Adrenal gland (tissue), 12 donors: Measurements from ENCODE around the gene ZFYVE21. TPM values are rescaled to one million over a fixed set of nuclear protein-coding genes. Genes with fewer than 3 reads are reported as not detected.

Source experiments
- DNase-seq, 7 donors: peaks; one replicate each; pipeline ENCODE4 v3.0.0-alpha.2; 2019 to 2020
- H3K27ac ChIP-seq, 5 donors: fragments of 200-600 bp; sonication (generic) in 4 of 5; 1 replicate in 3 of 5; 2 replicates in 2 of 5; pipeline versions ENCODE4 v1.5.1 to v1.8.0; 2016 to 2020; ENCODE audit warnings: mild to moderate bottlenecking in 1 of 5
- H3K27me3 ChIP-seq: fragments of 200-600 bp; 2 replicates; pipeline ENCODE4 v1.8.0; 2021
- H3K36me3 ChIP-seq, 2 donors: fragments of 200-600 bp; replicated peaks in 1 of 2; 1 replicate in 1 of 2; 2 replicates in 1 of 2; pipeline versions ENCODE4 v1.5.1 to v1.8.0; 2018 to 2022
- H3K4me1 ChIP-seq, 2 donors: fragments of 200-600 bp; replicated peaks in 1 of 2; 1 replicate in 1 of 2; 2 replicates in 1 of 2; pipeline versions ENCODE4 v1.5.1 to v1.8.0; 2018 to 2021
- H3K4me3 ChIP-seq, 4 donors: fragments of 200-600 bp; sonication (generic) in 3 of 4; one replicate each; pipeline ENCODE4 v1.5.1; 2016 to 2018
- H3K9me3 ChIP-seq, 3 donors: fragments of 200-600 bp; sonication (generic) in 1 of 3; replicated peaks in 1 of 3; 1 replicate in 2 of 3; 2 replicates in 1 of 3; pipeline versions ENCODE4 v1.5.1 to v1.8.0; 2016 to 2021
- POLR2A ChIP-seq, 2 donors: fragments of 450-650 bp; IDR thresholded peaks; one replicate each; pipeline ENCODE4 v1.6.1; 2017; ENCODE audit warnings: antibody characterized with exemption in 2 of 2, mild to moderate bottlenecking in 2 of 2, moderate library complexity in 1 of 2
- WGBS, 4 donors: extraction: QIAGEN DNeasy Blood & Tissue Kit in 2 of 4; methylation state at CpG; one replicate each; pipeline versions ENCODE4 v1.1.5 to v1.1.7; 2013 to 2017; 5-methylcytosine and 5-hydroxymethylcytosine counted together
- intact Hi-C, 2 donors: fragments of 100-400 bp; cut with DNase I; formaldehyde crosslinking; loops; one replicate each; pipeline versions ENCODE4 v1.14.1 to v1.15.0; 2022 to 2023
- polyA plus RNA-seq, 3 donors: library from polyadenylated mRNA; stranded (reverse); fragments of 200-250 nt in 2 of 3; fragments of 350-450 nt in 1 of 3; fragmentation: Illumina TruSeq in 1 of 3; extraction: RNeasy Lipid Tissue Mini Kit (QIAGEN cat#74804) in 1 of 3; gene quantifications; one replicate each; pipeline ENCODE4 v1.2.3, GENCODE V29; 2013 to 2014
- total RNA-seq, 9 donors: library from RNA; depleted of rRNA in 4 of 9; stranded (reverse); fragments of >200 nt in 4 of 9; fragments of 120-200 nt in 1 of 9; fragmentation: NEBNext Ultra II Directional in 1 of 9; extraction: Animal tissue kit (Norgen Biotek cat#: 25700) in 1 of 9; gene quantifications; one replicate each; pipeline versions ENCODE4 v1.1.0 to v1.2.4, GENCODE V29; 2013 to 2023
- TF ChIP-seq, protein P1 (sequence below), 6 experiments: fragments of 450-650 bp in 4 of 6; fragments of 200-600 bp in 2 of 6; sonication (generic) in 1 of 6; IDR thresholded peaks; 1 replicate in 5 of 6; 2 replicates in 1 of 6; pipeline versions ENCODE4 v1.5.1 to v1.8.0; 2016 to 2021; ENCODE audit warnings: antibody characterized with exemption in 6 of 6, mild to moderate bottlenecking in 2 of 6, moderate library complexity in 1 of 6
- donor health status: healthy with polysubstance abuse.
- donor health status: Bipolar disorder and iron deficiency.
- donor health status: DM: yes; HTN: yes; CAD: no.
- donor health status: DM: no; HTN: no; CAD: no.
- donor health status: DM: no; HTN: no; CAD: no.
- donor health status: DM: yes; HTN: yes; CAD: no.

ZFYVE21 gene
- total and polyA plus RNA-seq, 12 donors: 20.9 to 71.4 (median 41.2) TPM

- Histone ChIP-seq H3K4me1 (no peaks in the 10 kb centered on the region), H3K27me3 (no peaks in the 10 kb centered on the region), H3K9me3 (no peaks in the 10 kb centered on the region), H3K4me3 (no peak overlapping the region), H3K36me3 (peaks cover 0 to 15% of the 10 kb centered on the region in 2 donors), H3K27ac (no peak overlapping the region)
- TF ChIP-seq POLR2A (IDR thresholded peaks at IDR 0.05): no peak
- TF ChIP-seq, protein P1, sequence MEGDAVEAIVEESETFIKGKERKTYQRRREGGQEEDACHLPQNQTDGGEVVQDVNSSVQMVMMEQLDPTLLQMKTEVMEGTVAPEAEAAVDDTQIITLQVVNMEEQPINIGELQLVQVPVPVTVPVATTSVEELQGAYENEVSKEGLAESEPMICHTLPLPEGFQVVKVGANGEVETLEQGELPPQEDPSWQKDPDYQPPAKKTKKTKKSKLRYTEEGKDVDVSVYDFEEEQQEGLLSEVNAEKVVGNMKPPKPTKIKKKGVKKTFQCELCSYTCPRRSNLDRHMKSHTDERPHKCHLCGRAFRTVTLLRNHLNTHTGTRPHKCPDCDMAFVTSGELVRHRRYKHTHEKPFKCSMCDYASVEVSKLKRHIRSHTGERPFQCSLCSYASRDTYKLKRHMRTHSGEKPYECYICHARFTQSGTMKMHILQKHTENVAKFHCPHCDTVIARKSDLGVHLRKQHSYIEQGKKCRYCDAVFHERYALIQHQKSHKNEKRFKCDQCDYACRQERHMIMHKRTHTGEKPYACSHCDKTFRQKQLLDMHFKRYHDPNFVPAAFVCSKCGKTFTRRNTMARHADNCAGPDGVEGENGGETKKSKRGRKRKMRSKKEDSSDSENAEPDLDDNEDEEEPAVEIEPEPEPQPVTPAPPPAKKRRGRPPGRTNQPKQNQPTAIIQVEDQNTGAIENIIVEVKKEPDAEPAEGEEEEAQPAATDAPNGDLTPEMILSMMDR (IDR thresholded peaks at IDR 0.05): peak in 1 of 6 experiments; percentile 15
- intact Hi-C loops: no loop called here
- DNase-seq: no peak
- WGBS, 4 donors: 89 to 91% (median 89%) methylated on average over 5 of the region's 5 CpGs
Observed at GRCh38 chr14:103749860-103750259, 34.2 kb downstream of the ZFYVE21 start.

DNA sequence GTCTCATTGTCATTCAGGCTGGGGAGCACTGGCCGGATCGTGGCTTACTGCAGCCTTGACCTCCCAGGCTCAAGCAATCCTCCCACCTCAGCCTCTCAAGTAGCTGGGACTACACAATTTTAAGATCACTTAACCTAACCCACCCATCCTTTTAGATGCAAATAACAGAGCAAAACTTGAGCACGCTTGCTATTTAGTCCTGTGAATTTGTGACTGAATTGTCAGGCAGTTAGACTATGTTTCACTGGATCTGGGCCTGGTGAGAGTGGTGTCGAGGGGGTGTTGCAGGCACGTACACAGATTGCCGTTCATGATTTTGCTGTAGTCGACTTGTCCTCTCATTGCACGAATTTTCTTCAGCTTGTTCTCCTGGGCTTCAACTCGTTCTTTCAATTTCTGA is 38.2 kb downstream of the ZFYVE21 start:
- H3K36me3 ChIP-seq: peaks cover 0 to 9% of the 10 kb centered on the region in 2 donors
- no peak overlapping the region for H3K4me3 ChIP-seq
- no peak for TF ChIP-seq POLR2A (IDR thresholded peaks at IDR 0.05)
- TF ChIP-seq, protein P1 (IDR thresholded peaks at IDR 0.05): no peak
- whole genome bisulfite sequencing, 4 donors: 79 to 91% (median 86%) methylated on average over 9 of the region's 9 CpGs
- no peaks in the 10 kb centered on the region for H3K27me3 ChIP-seq
- no peaks in the 10 kb centered on the region for H3K9me3 ChIP-seq
- no peak overlapping the region for H3K27ac ChIP-seq
- no peaks in the 10 kb centered on the region for H3K4me1 ChIP-seq
- intact Hi-C loops: no loop called here
- no peak for DNase-seq

- TF ChIP-seq POLR2A (IDR thresholded peaks at IDR 0.05): no peak
- TF ChIP-seq, protein P1 (IDR thresholded peaks at IDR 0.05): no peak
- Histone ChIP-seq H3K27ac (no peak overlapping the region), H3K36me3 (no peaks in the 10 kb centered on the region), H3K9me3 (no peaks in the 10 kb centered on the region), H3K4me3 (no peak overlapping the region), H3K4me1 (no peaks in the 10 kb centered on the region), H3K27me3 (no peaks in the 10 kb centered on the region)
- intact Hi-C loops: no loop called here
- DNase-seq: no peak
- WGBS, 4 donors: 81 to 92% (median 87%) methylated on average over 6 of the region's 6 CpGs
Observed at GRCh38 chr14:103755060-103755459, 39.5 kb downstream of the ZFYVE21 start.

DNA sequence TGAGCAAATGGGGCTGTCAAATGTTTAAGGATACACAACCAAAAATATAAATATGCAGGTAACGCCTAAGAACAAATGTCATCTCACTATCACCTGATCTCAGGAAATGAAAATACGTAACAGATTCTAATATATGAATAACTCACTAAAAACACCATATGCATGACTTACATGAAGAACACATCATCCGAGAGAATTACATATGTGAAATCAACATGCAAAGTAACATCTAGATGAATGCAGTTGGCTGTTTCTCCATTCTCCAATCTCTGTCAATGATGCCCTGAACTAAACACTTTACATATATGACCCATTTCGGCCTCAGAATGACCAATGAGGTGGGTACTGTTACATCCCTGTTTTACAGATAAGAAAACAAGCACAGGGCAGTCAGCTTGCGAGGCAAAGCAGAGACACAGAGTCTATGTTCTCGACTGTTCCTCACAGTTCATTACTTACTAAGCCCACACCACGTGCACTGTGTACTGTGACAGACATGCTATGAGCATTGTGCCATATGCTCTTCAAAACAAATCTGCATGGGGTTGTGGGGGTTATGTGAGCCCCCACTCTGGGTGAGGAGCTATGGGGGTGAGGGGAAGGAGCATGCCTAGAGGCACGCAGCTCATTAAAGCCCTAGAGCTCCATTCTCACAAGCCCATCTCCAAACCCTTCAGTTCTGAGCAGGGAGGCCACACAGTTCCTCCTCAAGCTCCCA is 42.6 kb downstream of the ZFYVE21 start:
- H3K4me1 ChIP-seq: no peaks in the 10 kb centered on the region
- H3K27ac ChIP-seq: no peak overlapping the region
- no peaks in the 10 kb centered on the region for H3K36me3 ChIP-seq
- H3K27me3 ChIP-seq: no peaks in the 10 kb centered on the region
- peak in 1 of 7 donors; percentile 23 for DNase-seq
- intact Hi-C loops: no loop called here
- TF ChIP-seq, protein P1 (IDR thresholded peaks at IDR 0.05): no peak
- TF ChIP-seq POLR2A (IDR thresholded peaks at IDR 0.05): no peak
- H3K9me3 ChIP-seq: no peaks in the 10 kb centered on the region
- no peak overlapping the region for H3K4me3 ChIP-seq
- WGBS, 4 donors: 94 to 96% (median 95%) methylated on average over 8 of the region's 8 CpGs
